ENCODE measurements around the gene ADCY7. TPM values are rescaled to one million over a fixed set of nuclear protein-coding genes. Genes with fewer than 3 reads are reported as not detected.
"Not testable (repeated sequence)": the region's sequence is repeated elsewhere in the genome, so short reads cannot be mapped to it uniquely, and the experiment has no call there.

Gene ADCY7
- total RNA-seq, 1 donor from 2014 or later, result 78.0 TPM

- H3K27me3 Mint-ChIP-seq (ENCODE audit: insufficient read depth); H3K4me1 Mint-ChIP-seq (ENCODE audit: low read depth); H3K9me3 Mint-ChIP-seq; intact Hi-C loops (cut with micrococcal nuclease); H3K4me3 Mint-ChIP-seq; DNase-seq (ENCODE audit: low spot score); H3K27ac Mint-ChIP-seq: not testable (repeated sequence)
- H3K36me3 Mint-ChIP-seq (ENCODE audit: low read depth), result peaks cover 60% of the 10 kb centered on the region
Measured at GRCh38 chr16:50345210-50345609, 78.9 kb downstream of the ADCY7 start.

GRCh38 chr16:50351116-50351515 is 84.8 kb downstream of the ADCY7 start:
- Mint-ChIP-seq H3K27me3 (ENCODE audit: insufficient read depth) (no peaks in the 10 kb centered on the region), H3K4me3 (no peak overlapping the region), H3K27ac (no peak overlapping the region), H3K4me1 (ENCODE audit: low read depth) (peaks cover 14% of the 10 kb centered on the region), H3K9me3 (peaks cover 8% of the 10 kb centered on the region), H3K36me3 (ENCODE audit: low read depth) (peaks cover 56% of the 10 kb centered on the region)
- no peak for DNase-seq (ENCODE audit: low spot score)
- intact Hi-C loops (cut with micrococcal nuclease), result no loop called here

- Mint-ChIP-seq H3K4me3 (no peak overlapping the region), H3K9me3 (peaks cover 8% of the 10 kb centered on the region), H3K27ac (no peak overlapping the region), H3K4me1 (ENCODE audit: low read depth) (peaks cover 17% of the 10 kb centered on the region), H3K27me3 (ENCODE audit: insufficient read depth) (no peaks in the 10 kb centered on the region), H3K36me3 (ENCODE audit: low read depth) (peaks cover 52% of the 10 kb centered on the region)
- DNase-seq (ENCODE audit: low spot score), result no peak
- intact Hi-C loops (cut with micrococcal nuclease), result no loop called here
Measured at GRCh38 chr16:50351952-50352351, 85.6 kb downstream of the ADCY7 start.

GRCh38 chr16:50354082-50354481 is 87.7 kb downstream of the ADCY7 start:
- H3K36me3 Mint-ChIP-seq (ENCODE audit: low read depth), result peaks cover 41% of the 10 kb centered on the region
- H3K27ac Mint-ChIP-seq, result no peak overlapping the region
- no peak for DNase-seq (ENCODE audit: low spot score)
- peaks cover 5% of the 10 kb centered on the region for H3K9me3 Mint-ChIP-seq
- intact Hi-C loops (cut with micrococcal nuclease), result loop anchor here (2.0 kb wide), 1 partner anchor 15 kb away; no protein-coding TSS in a partner anchor
- H3K4me1 Mint-ChIP-seq (ENCODE audit: low read depth), result peaks cover 22% of the 10 kb centered on the region
- H3K4me3 Mint-ChIP-seq, result no peak overlapping the region
- no peaks in the 10 kb centered on the region for H3K27me3 Mint-ChIP-seq (ENCODE audit: insufficient read depth)

- Mint-ChIP-seq H3K4me3 (no peak overlapping the region), H3K4me1 (ENCODE audit: low read depth) (peaks cover 29% of the 10 kb centered on the region), H3K27me3 (ENCODE audit: insufficient read depth) (no peaks in the 10 kb centered on the region), H3K27ac (no peak overlapping the region), H3K36me3 (ENCODE audit: low read depth) (peaks cover 38% of the 10 kb centered on the region), H3K9me3 (no peaks in the 10 kb centered on the region)
- intact Hi-C loops (cut with micrococcal nuclease), result loop anchor here (1.0 to 2.0 kb wide), 3 partner anchors 16 to 141 kb away; no protein-coding TSS in a partner anchor
- DNase-seq (ENCODE audit: low spot score), result no peak
Measured at GRCh38 chr16:50354629-50355456, 88.5 kb downstream of the ADCY7 start.

- DNase-seq (ENCODE audit: low spot score), result no peak
- Mint-ChIP-seq H3K36me3 (ENCODE audit: low read depth) (peaks cover 45% of the 10 kb centered on the region), H3K27ac (peak overlapping the region; percentile 50), H3K27me3 (ENCODE audit: insufficient read depth) (no peaks in the 10 kb centered on the region), H3K4me1 (ENCODE audit: low read depth) (peaks cover 54% of the 10 kb centered on the region), H3K4me3 (no peak overlapping the region), H3K9me3 (no peaks in the 10 kb centered on the region)
- intact Hi-C loops (cut with micrococcal nuclease), result no loop called here
Measured at GRCh38 chr16:50359626-50360025, 93.3 kb downstream of the ADCY7 start.

GRCh38 chr16:50360033-50360778 is 93.9 kb downstream of the ADCY7 start:
- Mint-ChIP-seq H3K27ac (no peak overlapping the region), H3K9me3 (no peaks in the 10 kb centered on the region), H3K4me3 (no peak overlapping the region), H3K4me1 (ENCODE audit: low read depth) (peaks cover 54% of the 10 kb centered on the region), H3K27me3 (ENCODE audit: insufficient read depth) (no peaks in the 10 kb centered on the region), H3K36me3 (ENCODE audit: low read depth) (peaks cover 42% of the 10 kb centered on the region)
- intact Hi-C loops (cut with micrococcal nuclease), result no loop called here
- DNase-seq (ENCODE audit: low spot score), result no peak

- no peak overlapping the region for H3K27ac Mint-ChIP-seq
- H3K27me3 Mint-ChIP-seq (ENCODE audit: insufficient read depth), result no peaks in the 10 kb centered on the region
- peaks cover 58% of the 10 kb centered on the region for H3K4me1 Mint-ChIP-seq (ENCODE audit: low read depth)
- no peak overlapping the region for H3K4me3 Mint-ChIP-seq
- H3K36me3 Mint-ChIP-seq (ENCODE audit: low read depth), result peaks cover 44% of the 10 kb centered on the region
- H3K9me3 Mint-ChIP-seq, result no peaks in the 10 kb centered on the region
- intact Hi-C loops (cut with micrococcal nuclease), result no loop called here
- no peak for DNase-seq (ENCODE audit: low spot score)
Measured at GRCh38 chr16:50360779-50361178, 94.4 kb downstream of the ADCY7 start.

GRCh38 chr16:50363656-50364055 is 97.3 kb downstream of the ADCY7 start:
- H3K27me3 Mint-ChIP-seq (ENCODE audit: insufficient read depth), result no peaks in the 10 kb centered on the region
- H3K4me3 Mint-ChIP-seq, result no peak overlapping the region
- no peak for DNase-seq (ENCODE audit: low spot score)
- intact Hi-C loops (cut with micrococcal nuclease), result no loop called here
- H3K27ac Mint-ChIP-seq, result no peak overlapping the region
- H3K4me1 Mint-ChIP-seq (ENCODE audit: low read depth), result peaks cover 72% of the 10 kb centered on the region
- H3K9me3 Mint-ChIP-seq, result no peaks in the 10 kb centered on the region
- peaks cover 52% of the 10 kb centered on the region for H3K36me3 Mint-ChIP-seq (ENCODE audit: low read depth)

- Mint-ChIP-seq H3K36me3 (ENCODE audit: low read depth) (peaks cover 48% of the 10 kb centered on the region), H3K9me3 (no peaks in the 10 kb centered on the region), H3K4me3 (peak overlapping the region; percentile 45), H3K4me1 (ENCODE audit: low read depth) (peaks cover 65% of the 10 kb centered on the region), H3K27me3 (ENCODE audit: insufficient read depth) (no peaks in the 10 kb centered on the region), H3K27ac (no peak overlapping the region)
- DNase-seq (ENCODE audit: low spot score), result no peak
- intact Hi-C loops (cut with micrococcal nuclease), result loop anchor here (2.0 kb wide), 2 partner anchors 27 to 301 kb away; no protein-coding TSS in a partner anchor
Measured at GRCh38 chr16:50365791-50366575, 99.6 kb downstream of the ADCY7 start.
